RPMI7951 (cell line): ENCODE data around the gene TCEAL4. TPM values are rescaled to one million over a fixed set of nuclear protein-coding genes. Genes with fewer than 3 reads are reported as not detected.
A peak's percentile ranks its signal among the peaks of the same experiment; 100 is the strongest.

Source experiments
- DNase-seq: peaks from one replicate; pipeline ENCODE4 v3.0.0-alpha.2; 2012; ENCODE audit warnings: low read depth
- total RNA-seq: library from RNA; depleted of rRNA; stranded (reverse); fragments of >200 nt; shearing (Covaris generic); gene quantifications from 2 replicates; pipeline ENCODE4 v1.2.3, GENCODE V29; 2014; rRNA removed

Gene TCEAL4
- total RNA-seq = 32.1 and 38.1 TPM in 2 replicates

GRCh38 chrX:103585411-103586313 lies at the start of gene TCEAL4:
Gene TCEAL4, plus strand, starts transcription at chrX:103585515. Its CDS starts 1,161 bp downstream, at chrX:103586676.
- peak; percentile 23 for DNase-seq

GRCh38 chrX:103536071-103536470 lies 49.2 kb upstream of the TCEAL4 start:
- DNase-seq = no peak

- DNase-seq = no peak
These were observed 48.6 kb upstream of the TCEAL4 start for GRCh38 chrX:103536732-103537131.

GRCh38 chrX:103537871-103538387 lies 47.4 kb upstream of the TCEAL4 start:
- DNase-seq = no peak

GRCh38 chrX:103538728-103539127 lies 46.6 kb upstream of the TCEAL4 start:
- DNase-seq = no peak

- no peak for DNase-seq
These were observed 45.6 kb upstream of the TCEAL4 start for GRCh38 chrX:103539695-103540094.

- peak; percentile 23 for DNase-seq
These were observed 45.2 kb upstream of the TCEAL4 start for GRCh38 chrX:103540145-103540544.

- DNase-seq = no peak
These were observed 35.4 kb upstream of the TCEAL4 start for GRCh38 chrX:103549916-103550315.

GRCh38 chrX:103550415-103551051 lies 34.8 kb upstream of the TCEAL4 start:
- DNase-seq = no peak

- no peak for DNase-seq
These were observed 33.1 kb upstream of the TCEAL4 start for GRCh38 chrX:103552236-103552635.

- DNase-seq = no peak
These were observed 30.5 kb upstream of the TCEAL4 start for GRCh38 chrX:103554687-103555424.

GRCh38 chrX:103556963-103557612 lies 28.2 kb upstream of the TCEAL4 start:
- no peak for DNase-seq

GRCh38 chrX:103560256-103560655 lies 25.1 kb upstream of the TCEAL4 start:
- DNase-seq = no peak

- no peak for DNase-seq
These were observed 22.5 kb upstream of the TCEAL4 start for GRCh38 chrX:103562801-103563200.

GRCh38 chrX:103565197-103565596 lies 20.1 kb upstream of the TCEAL4 start:
- no peak for DNase-seq

GRCh38 chrX:103565752-103566151 lies 19.6 kb upstream of the TCEAL4 start:
- DNase-seq = peak; percentile 65

GRCh38 chrX:103571121-103571520 lies 14.2 kb upstream of the TCEAL4 start:
- DNase-seq = no peak

GRCh38 chrX:103571726-103572125 lies 13.6 kb upstream of the TCEAL4 start:
- no peak for DNase-seq

GRCh38 chrX:103573202-103573601 lies 12.1 kb upstream of the TCEAL4 start:
- DNase-seq = no peak

- DNase-seq = no peak
These were observed 719 bp upstream of the TCEAL4 start for GRCh38 chrX:103584596-103584995.

GRCh38 chrX:103586314-103586646 lies 965 bp downstream of the TCEAL4 start:
- no peak for DNase-seq

GRCh38 chrX:103586659-103587058 lies 1.3 kb downstream of the TCEAL4 start:
- no peak for DNase-seq
